Parathyroid adenoma (tissue), 2 donors: ENCODE results near the gene SAMD4A.
A peak's percentile ranks its signal among the peaks of the same experiment; 100 is the strongest.

Experiments used
- H2AFZ ChIP-seq: fragments of 300-600 bp; sonication (generic); one replicate; pipeline ENCODE4 v1.7.0; 2017; ENCODE audit warnings: antibody characterized with exemption, mild to moderate bottlenecking
- H3K27ac ChIP-seq: fragments of 300-600 bp; sonication (generic); one replicate; pipeline ENCODE4 v1.7.0; 2017
- H3K27me3 ChIP-seq: fragments of 300-600 bp; sonication (generic); one replicate; pipeline ENCODE4 v1.7.0; 2017; ENCODE audit warnings: low read length; ENCODE audit not compliant: control insufficient read depth, insufficient read depth
- H3K36me3 ChIP-seq: fragments of 300-600 bp; sonication (generic); one replicate; pipeline ENCODE4 v1.7.0; 2017; ENCODE audit warnings: low read length; ENCODE audit not compliant: control insufficient read depth, insufficient read depth
- H3K4me1 ChIP-seq: fragments of 300-600 bp; sonication (generic); one replicate; pipeline ENCODE4 v1.7.0; 2017; ENCODE audit warnings: control low read depth
- H3K4me2 ChIP-seq: fragments of 300-600 bp; sonication (generic); one replicate; pipeline ENCODE4 v1.7.0; 2017; ENCODE audit warnings: low read length
- H3K4me3 ChIP-seq: fragments of 300-600 bp; sonication (generic); one replicate; pipeline ENCODE4 v1.7.0; 2017; ENCODE audit warnings: low read depth, low read length
- H3K79me2 ChIP-seq: fragments of 300-600 bp; sonication (generic); one replicate; pipeline ENCODE4 v1.7.0; 2017; ENCODE audit warnings: control low read depth
- H3K9ac ChIP-seq: fragments of 300-600 bp; sonication (generic); one replicate; pipeline ENCODE4 v1.7.0; 2017; ENCODE audit warnings: mild to moderate bottlenecking
- H3K9me3 ChIP-seq: fragments of 300-600 bp; sonication (generic); one replicate; pipeline ENCODE4 v1.7.0; 2017; ENCODE audit warnings: low read length; ENCODE audit not compliant: control insufficient read depth
- CTCF ChIP-seq: fragments of 300-600 bp; sonication (generic); IDR thresholded peaks from one replicate; pipeline ENCODE4 v1.7.0; 2017; ENCODE audit warnings: antibody characterized with exemption, mild to moderate bottlenecking
- donor health status: primary hyperparathyroidism.

SAMD4A gene

GRCh38 chr14:54654605-54655004 is 87.7 kb downstream of the SAMD4A start:
- H3K9me3 ChIP-seq, result no peaks in the 10 kb centered on the region
- no peaks in the 10 kb centered on the region for H3K36me3 ChIP-seq
- peaks cover 8% of the 10 kb centered on the region for H3K4me1 ChIP-seq
- H3K4me3 ChIP-seq, result no peak overlapping the region
- H3K4me2 ChIP-seq, result no peak overlapping the region
- H3K27me3 ChIP-seq, result no peaks in the 10 kb centered on the region
- no peaks in the 10 kb centered on the region for H3K79me2 ChIP-seq
- H3K27ac ChIP-seq, result peak overlapping the region; percentile 8
- no peak overlapping the region for H3K9ac ChIP-seq
- no peak for TF ChIP-seq CTCF
- H2AFZ ChIP-seq, result no peak overlapping the region

- H3K79me2 ChIP-seq, result no peaks in the 10 kb centered on the region
- TF ChIP-seq CTCF, result no peak
- no peak overlapping the region for H2AFZ ChIP-seq
- H3K9ac ChIP-seq, result no peak overlapping the region
- H3K36me3 ChIP-seq, result no peaks in the 10 kb centered on the region
- H3K4me3 ChIP-seq, result no peak overlapping the region
- H3K4me1 ChIP-seq, result no peaks in the 10 kb centered on the region
- H3K4me2 ChIP-seq, result no peak overlapping the region
- no peak overlapping the region for H3K27ac ChIP-seq
- no peaks in the 10 kb centered on the region for H3K9me3 ChIP-seq
- H3K27me3 ChIP-seq, result no peaks in the 10 kb centered on the region
These were observed 91.9 kb downstream of the SAMD4A start for GRCh38 chr14:54658836-54659235.

GRCh38 chr14:54659365-54659764 is 92.4 kb downstream of the SAMD4A start:
- no peak for TF ChIP-seq CTCF
- Histone ChIP-seq H3K4me1 (no peaks in the 10 kb centered on the region), H3K27me3 (no peaks in the 10 kb centered on the region), H3K4me3 (no peak overlapping the region), H3K27ac (no peak overlapping the region), H3K36me3 (no peaks in the 10 kb centered on the region), H3K9me3 (no peaks in the 10 kb centered on the region), H3K4me2 (no peak overlapping the region), H3K79me2 (no peaks in the 10 kb centered on the region), H2AFZ (no peak overlapping the region), H3K9ac (no peak overlapping the region)

- H3K4me2 ChIP-seq, result no peak overlapping the region
- no peak overlapping the region for H3K4me3 ChIP-seq
- H3K4me1 ChIP-seq, result no peaks in the 10 kb centered on the region
- H3K79me2 ChIP-seq, result no peaks in the 10 kb centered on the region
- H3K9me3 ChIP-seq, result no peaks in the 10 kb centered on the region
- H3K27ac ChIP-seq, result no peak overlapping the region
- H3K27me3 ChIP-seq, result no peaks in the 10 kb centered on the region
- no peak overlapping the region for H2AFZ ChIP-seq
- TF ChIP-seq CTCF, result no peak
- no peak overlapping the region for H3K9ac ChIP-seq
- no peaks in the 10 kb centered on the region for H3K36me3 ChIP-seq
These were observed 93.7 kb downstream of the SAMD4A start for GRCh38 chr14:54660604-54661111.

- Histone ChIP-seq H3K36me3 (no peaks in the 10 kb centered on the region), H3K4me3 (no peak overlapping the region), H3K27me3 (no peaks in the 10 kb centered on the region), H3K9me3 (no peaks in the 10 kb centered on the region), H3K4me2 (no peak overlapping the region), H2AFZ (no peak overlapping the region), H3K4me1 (no peaks in the 10 kb centered on the region), H3K79me2 (no peaks in the 10 kb centered on the region), H3K27ac (no peak overlapping the region), H3K9ac (no peak overlapping the region)
- TF ChIP-seq CTCF, result no peak
These were observed 95.7 kb downstream of the SAMD4A start for GRCh38 chr14:54662491-54663133.
